Renal cortex interstitium (tissue), 15 donors: ENCODE measurements around the gene UPP1. TPM values are rescaled to one million over a fixed set of nuclear protein-coding genes. Genes with fewer than 3 reads are reported as not detected.

ENCODE experiments used
- DNase-seq, 11 donors: peaks; one replicate each; pipeline ENCODE4 v3.0.0-alpha.2; 2013; ENCODE audit warnings: low read depth in 9 of 11, low spot score in 4 of 11; ENCODE audit errors: extremely low read depth in 1 of 11
- long read RNA-seq, 16 experiments: transcript quantifications; one replicate each; lab custom pipeline, GENCODE V29; 2026
- polyA plus RNA-seq, 3 donors: library from polyadenylated mRNA; unstranded; fragments of 120-200 nt; gene quantifications; one replicate each; pipeline ENCODE4 v1.2.1, GENCODE V29; 2013; ENCODE audit not compliant: insufficient read length in 3 of 3

UPP1 gene
- 10 to 100 TPM in 2 of 3 donors, 1 to 10 TPM in 1; 9.0 to 14.6 (median 11.9) TPM for polyA plus RNA-seq
- long read RNA-seq, donor 1, partial matches to known transcripts = 0 of 4 reads
- long read RNA-seq, donor 1, other reads (novel, unspliced or antisense) = 0 of 4 reads
- long read RNA-seq, donor 2, partial matches to known transcripts = 0 of 6 reads
- long read RNA-seq, donor 2, other reads (novel, unspliced or antisense) = 0 of 6 reads
- long read RNA-seq, donor 3, transcript UPP1-212 (3 exons, 2,782 nt) = major isoform, 8 of 12 reads
- long read RNA-seq, donor 3, partial matches to known transcripts = 0 of 12 reads
- long read RNA-seq, donor 3, other reads (novel, unspliced or antisense) = 0 of 12 reads
- long read RNA-seq, donor 4, transcript UPP1-212 (3 exons, 2,782 nt) = major isoform, 7 of 11 reads
- long read RNA-seq, donor 4, partial matches to known transcripts = 0 of 11 reads
- long read RNA-seq, donor 4, other reads (novel, unspliced or antisense) = 0 of 11 reads
- long read RNA-seq, donor 5 = 0 reads
- long read RNA-seq, donor 6, transcript UPP1-202 (6 exons, 955 nt) = minor isoform, 5 of 15 reads
- long read RNA-seq, donor 6, transcript UPP1-212 (3 exons, 2,782 nt) = major isoform, 8 of 15 reads
- long read RNA-seq, donor 6, partial matches to known transcripts = 0 of 15 reads
- long read RNA-seq, donor 6, other reads (novel, unspliced or antisense) = 0 of 15 reads
- long read RNA-seq, donor 7, partial matches to known transcripts = 0 of 7 reads
- long read RNA-seq, donor 7, other reads (novel, unspliced or antisense) = 0 of 7 reads
- long read RNA-seq, donor 8 = 0 reads
- long read RNA-seq, donor 9, partial matches to known transcripts = 0 of 8 reads
- long read RNA-seq, donor 9, other reads (novel, unspliced or antisense) = 0 of 8 reads
- long read RNA-seq, donor 10, transcript UPP1-212 (3 exons, 2,782 nt) = major isoform, 8 of 13 reads
- long read RNA-seq, donor 10, partial matches to known transcripts = 0 of 13 reads
- long read RNA-seq, donor 10, other reads (novel, unspliced or antisense) = 0 of 13 reads
- long read RNA-seq, donor 11, partial matches to known transcripts = 0 of 3 reads
- long read RNA-seq, donor 11, other reads (novel, unspliced or antisense) = 0 of 3 reads
- long read RNA-seq, donor 12, partial matches to known transcripts = 0 of 8 reads
- long read RNA-seq, donor 12, other reads (novel, unspliced or antisense) = 0 of 8 reads
- long read RNA-seq, donor 13 = 0 reads
- long read RNA-seq, donor 14, partial matches to known transcripts = 0 of 6 reads
- long read RNA-seq, donor 14, other reads (novel, unspliced or antisense) = 0 of 6 reads
- long read RNA-seq, donor 15, partial matches to known transcripts = 0 of 6 reads
- long read RNA-seq, donor 15, other reads (novel, unspliced or antisense) = 0 of 6 reads
- long read RNA-seq, donor 16, transcript UPP1-212 (3 exons, 2,782 nt) = major isoform, 16 of 37 reads
- long read RNA-seq, donor 16, transcript UPP1-202 (6 exons, 955 nt) = minor isoform, 11 of 37 reads
- long read RNA-seq, donor 16, partial matches to known transcripts = 6 of 37 reads
- long read RNA-seq, donor 16, other reads (novel, unspliced or antisense) = 0 of 37 reads

DNA sequence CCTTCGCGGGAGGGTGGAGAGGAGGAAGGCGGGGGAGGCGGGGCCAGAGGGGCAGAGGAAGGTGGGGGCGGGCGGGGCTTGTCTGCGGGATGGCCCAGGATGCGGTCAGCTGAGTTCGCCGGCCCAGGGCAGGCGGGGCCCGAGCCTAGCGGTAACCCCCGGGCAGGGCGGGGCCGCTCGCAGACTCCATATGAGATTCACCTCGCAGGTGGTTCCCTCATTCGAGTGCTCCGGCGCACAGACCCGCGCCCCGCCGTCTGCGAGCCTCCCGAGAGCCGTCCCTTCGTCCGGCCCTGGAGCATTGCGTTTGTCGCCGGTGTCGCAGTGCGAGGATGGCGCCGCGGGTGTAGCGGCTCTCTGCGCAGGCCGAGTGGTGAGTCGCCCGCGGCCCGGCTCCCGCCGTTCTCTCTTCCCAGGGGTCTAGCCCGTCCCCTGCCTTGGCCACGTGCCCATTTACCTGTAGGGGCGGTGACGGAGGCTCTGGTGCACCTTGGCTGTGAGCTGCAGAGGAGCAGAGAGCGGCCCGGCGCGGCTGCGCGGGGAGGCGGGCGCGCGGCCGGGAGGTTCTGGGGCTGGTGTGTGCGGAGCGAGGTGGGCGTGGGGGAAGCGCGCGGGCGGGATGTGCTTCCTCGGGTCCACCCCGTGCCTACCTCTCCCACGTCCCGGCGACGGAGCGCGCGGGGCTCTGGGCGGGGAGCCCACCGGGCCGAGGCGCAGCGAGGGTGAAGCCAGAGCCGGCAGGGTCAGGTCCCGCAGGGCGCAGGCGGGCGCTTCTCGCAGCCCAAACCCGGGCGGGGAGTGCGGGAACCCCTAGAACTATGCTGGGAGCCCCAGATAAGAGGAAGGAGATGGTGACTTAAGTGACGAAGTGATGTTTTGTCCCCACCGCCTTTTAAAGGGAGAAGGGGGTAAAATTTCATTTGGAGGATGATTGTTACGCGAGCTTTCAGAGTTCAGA, at the start of gene UPP1:
Gene UPP1, plus strand, starts transcription at position 220 of the 958 bp plus-strand sequence. CDS start 5,519 bp downstream, outside the sequence.
- DNase-seq = peak in 8 of 11 donors; percentile 24 to 73 (median 46)

DNA sequence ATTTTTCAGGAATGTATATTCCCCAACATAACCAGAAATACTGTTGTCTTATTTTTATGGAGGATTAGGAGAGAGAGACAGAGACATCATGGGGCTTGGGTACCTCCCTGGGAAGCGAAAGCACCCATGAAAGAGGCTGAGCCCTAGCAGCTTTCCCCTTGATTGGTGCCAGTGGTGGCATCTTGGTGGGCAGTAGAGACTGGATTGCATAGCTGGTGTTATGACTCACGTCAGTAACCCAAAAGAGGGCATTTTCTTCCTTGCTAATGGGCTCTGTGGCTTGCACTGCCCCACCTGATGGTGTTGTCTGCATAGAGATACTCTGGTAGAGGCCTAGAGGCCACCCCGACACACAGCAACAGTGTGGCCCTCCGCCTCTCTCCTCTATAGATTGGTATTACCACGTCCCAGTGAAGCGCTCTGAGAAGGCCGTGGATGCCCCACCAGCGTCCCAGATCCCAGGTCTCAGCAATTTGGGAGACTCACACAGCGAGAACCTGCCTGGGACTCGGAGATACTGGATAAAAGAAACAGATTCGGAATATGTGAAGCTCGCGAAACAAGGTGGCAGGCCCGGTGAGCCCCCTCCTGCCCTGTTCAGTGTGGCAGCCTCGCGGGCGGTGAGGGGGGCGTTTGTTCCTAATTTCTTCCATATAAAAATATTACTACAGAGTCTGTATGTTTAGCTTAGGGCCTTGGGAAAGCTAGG, 48.0 kb upstream of the UPP1 start:
- no peak for DNase-seq

DNA sequence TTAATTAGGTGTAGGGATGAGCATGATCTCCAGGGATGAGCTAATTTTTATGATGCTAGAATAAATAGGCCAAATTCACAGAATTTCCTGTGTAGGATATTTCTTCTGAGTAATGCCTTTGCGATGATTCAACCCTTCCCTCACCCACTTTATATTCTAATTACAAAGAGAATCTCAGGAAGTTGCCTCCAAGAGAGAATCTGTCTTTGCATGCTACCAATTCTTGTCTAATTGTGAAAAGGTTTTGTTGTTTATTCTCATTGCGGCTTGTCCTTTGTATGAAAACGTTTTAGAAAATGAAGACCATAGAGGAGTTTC, 47.5 kb upstream of the UPP1 start:
- no peak for DNase-seq

DNA sequence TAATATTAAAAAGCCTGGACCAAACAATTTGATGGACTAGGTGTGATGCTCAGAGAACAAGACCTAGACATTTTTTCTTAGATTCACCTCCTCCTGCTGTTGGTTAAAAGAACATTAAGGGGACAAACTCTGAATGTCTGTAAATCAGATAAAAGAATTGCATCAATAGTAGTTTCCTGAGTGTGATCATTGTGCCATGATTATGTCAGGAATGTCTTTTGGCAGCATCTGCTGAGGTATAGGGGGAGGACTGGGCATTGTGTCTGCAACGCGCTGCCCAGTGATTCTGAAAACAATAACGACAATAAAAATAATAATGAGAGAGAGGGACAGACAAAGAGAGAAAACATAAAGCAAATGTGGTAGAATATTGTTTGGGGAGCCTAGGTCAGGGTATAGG, 46.8 kb upstream of the UPP1 start:
- DNase-seq = no peak

DNA sequence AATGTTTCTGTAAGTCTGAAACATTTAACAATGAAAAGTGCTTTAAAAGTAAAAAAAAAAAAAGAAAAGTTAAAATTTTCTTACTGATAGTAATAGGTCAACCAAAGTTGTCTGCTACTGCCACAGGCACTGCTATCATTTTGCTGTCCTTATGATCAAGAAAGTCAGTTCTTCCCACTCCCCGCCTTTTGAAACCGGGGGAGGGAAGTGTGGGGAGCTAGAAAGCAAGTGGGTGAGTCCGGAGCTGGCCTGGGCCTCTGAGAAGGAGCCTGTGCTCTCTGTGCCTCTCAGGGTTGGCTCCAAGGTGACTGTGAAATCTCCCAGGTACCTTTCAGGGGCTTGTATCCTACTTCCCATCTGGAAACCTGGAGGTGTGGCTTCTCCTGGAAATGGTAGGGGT, 46.4 kb upstream of the UPP1 start:
- no peak for DNase-seq

DNA sequence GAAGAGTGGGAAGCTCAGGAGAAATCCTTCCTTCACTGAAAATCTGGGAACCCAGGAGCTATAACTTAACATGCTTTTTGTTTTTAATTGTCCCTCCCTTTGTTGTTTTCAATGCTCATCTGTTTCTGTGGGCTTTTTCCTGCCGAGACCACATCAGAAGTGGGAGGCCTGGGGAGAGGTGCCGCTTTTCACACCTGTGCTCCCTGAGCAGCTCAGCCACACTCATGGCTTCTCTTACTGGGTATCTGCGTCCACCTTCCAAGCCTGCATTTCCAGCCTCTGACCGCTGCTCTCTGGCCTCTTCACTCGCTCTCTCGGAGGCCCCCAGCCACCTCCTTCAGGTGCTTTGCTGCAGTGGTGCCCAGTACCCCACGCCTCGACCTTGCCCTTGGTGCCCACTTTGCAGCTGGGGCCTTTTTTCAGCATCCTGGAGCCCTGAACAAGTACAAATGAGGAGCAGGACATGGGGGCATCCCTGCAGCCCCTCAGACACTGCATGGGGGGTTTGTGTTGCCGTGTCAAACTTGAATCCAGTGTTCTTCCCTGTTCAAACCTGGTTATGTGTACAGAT, 43.8 kb upstream of the UPP1 start:
- DNase-seq = no peak

DNA sequence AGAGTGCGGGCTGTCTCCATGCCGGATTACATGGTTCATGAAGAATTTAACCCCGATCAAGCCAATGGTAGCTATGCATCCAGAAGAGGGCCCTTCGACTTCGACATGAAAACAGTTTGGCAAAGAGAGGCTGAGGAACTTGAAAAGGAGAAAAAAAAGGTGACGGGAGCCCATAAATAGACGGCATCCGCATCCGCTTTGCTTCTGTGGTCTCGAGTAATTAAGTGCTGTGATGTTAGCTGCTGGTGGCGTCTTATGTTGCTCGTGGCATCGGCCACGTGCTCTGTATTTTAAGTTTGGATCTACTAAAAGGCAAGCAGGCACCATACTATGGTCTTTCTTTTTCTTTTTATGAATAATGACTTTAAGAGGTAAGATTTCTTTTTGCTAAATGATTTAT, 42.6 kb upstream of the UPP1 start:
- no peak for DNase-seq

DNA sequence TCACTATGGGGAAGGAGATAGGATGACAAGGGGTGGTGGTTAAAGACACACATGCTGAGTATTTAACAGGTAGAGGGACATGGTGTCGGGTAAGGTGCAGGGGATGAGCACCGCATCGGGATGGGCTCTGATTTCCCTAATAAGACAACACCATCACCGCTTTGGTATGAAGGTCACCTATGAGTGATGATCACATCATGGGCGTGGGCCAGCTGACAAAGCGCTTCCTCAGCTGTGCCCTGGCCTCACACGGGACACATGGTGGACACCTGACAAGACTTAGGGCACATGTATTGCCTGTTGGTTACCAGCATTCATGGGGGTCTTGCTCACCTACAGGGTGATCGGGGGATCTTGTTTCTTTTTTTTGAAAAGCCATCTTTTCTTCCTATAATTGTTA, 41.0 kb upstream of the UPP1 start:
- no peak for DNase-seq

DNA sequence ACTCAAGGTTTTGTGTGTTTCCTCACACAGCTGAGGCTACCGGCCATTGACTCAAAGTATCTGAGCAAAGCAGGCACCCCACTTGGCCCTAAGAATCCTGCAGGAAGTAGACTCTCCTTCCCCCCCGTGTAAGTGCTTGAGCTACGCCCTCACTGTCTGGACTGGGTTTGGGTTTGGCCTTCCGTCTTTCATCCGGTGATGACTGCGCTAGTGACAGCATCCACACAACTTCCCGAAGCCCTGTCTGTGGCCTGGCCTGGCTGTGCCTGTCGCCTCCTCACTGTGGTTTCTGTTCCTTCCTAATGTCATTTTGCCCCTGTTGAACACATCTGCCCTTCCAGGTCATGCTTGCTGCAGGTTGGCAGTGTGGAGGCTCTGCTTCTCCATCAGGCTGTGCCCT, 39.2 kb upstream of the UPP1 start:
- DNase-seq = no peak

DNA sequence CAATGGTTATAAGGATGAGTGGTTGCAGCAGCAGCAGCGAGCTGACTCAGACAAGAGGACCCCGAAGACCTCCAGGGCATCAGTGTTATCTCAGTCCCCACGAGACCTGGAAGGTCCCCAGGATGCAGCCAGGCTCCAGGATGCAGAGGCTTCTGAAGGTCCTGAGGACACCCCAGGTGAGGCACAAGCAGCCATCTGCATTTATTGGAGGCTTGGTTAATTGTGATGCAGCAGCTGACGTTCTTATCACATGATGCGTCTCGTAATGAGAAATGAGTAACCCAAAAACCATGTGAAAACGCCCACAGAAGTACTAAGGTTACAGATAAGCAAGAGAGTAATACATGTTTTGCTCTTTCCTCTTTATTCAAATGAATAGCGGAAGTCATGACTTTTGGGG, 36.3 kb upstream of the UPP1 start:
- DNase-seq = no peak

DNA sequence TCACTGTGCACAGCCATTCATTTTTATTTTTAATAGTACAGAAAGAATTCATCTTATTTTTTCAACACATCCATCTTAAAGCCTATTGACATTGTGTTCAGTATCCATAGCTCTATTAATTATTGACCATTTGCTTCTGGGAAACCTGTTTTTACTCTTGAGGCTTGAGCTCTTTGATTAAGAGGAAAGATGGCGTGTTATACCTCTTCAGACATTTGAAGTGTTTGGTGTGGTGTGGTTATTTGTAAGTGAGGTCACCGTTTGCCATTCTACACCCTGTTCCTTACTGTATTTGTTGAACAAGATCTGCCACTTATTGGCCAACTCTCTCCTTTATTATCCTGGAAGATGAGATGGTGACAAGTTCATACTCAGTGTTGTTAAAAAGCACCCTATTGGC, 35.3 kb upstream of the UPP1 start:
- DNase-seq = no peak

DNA sequence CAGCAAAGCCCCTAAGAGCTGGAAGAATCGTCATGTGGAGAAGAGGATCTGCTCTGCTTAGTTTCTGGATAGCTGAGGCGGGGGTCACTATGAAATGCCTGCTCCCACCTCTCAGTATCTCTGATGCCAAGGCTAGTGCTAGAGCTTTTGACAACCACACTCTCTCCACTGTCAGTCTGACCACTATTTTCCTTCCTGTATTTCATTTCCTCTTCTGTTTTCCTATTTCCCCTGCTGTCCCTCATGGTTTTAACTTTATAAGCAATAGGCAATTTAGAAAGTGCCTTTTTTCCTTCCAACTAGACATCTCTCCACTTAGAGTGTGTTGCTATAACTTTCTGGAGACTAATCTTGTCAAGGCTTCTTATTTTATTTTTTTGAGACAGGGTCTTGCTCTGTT, 30.1 kb upstream of the UPP1 start:
- DNase-seq = no peak

DNA sequence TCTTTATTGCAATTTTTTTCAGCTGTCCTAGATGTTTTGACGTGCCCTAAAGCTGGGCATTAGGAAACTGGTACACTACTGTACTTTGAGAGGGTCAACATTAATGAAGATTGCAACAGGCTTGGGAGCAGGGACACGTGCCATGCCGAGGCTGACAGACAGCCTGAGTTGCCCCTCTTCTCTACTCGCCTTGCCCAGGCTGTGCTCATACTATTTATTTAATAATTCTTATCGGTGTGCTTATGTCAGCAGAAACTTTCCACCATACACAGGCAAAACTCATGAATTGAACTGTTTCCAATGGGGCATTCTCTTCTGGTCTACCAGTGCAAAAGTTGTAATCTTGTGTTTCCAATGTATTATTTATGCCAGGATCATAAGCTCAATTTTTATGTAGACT, 29.4 kb upstream of the UPP1 start:
- DNase-seq = no peak

DNA sequence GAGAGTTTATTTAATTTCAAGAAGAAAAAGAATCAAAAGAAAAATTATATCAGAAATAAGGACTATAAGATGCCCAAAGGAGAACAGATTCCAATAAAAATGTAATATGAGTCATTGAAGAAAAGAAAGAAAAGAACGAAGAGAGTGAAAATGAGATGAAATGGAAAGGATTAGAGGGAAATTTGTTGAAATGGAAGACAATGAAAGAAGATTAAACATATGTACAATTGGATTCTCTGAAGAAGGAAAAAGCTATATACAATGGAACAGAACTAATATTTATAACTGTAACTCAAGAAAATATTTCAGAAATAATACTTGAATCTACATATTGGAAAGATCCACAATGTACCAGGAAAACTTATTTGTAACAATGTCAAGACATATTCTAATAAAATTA, 25.1 kb upstream of the UPP1 start:
- DNase-seq = no peak

DNA sequence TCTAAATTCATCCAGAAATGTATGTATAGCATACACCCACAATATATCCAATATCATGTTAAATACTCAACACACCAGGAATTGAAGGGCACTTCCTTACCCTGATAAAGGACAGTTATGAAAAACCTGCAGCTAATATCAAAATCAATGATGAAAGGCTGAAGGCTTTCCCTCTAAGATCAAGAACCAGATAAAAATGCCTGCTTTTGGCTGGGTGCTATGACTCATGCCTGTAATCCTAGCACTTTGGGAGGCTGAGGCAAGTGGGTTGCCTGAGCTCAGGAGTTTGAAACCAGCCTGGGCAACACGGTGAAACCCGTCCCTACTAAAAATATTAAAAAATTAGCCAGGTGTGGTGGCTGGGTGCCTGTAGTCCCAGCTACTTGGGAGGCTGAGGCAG, 21.6 kb upstream of the UPP1 start:
- DNase-seq = no peak

DNA sequence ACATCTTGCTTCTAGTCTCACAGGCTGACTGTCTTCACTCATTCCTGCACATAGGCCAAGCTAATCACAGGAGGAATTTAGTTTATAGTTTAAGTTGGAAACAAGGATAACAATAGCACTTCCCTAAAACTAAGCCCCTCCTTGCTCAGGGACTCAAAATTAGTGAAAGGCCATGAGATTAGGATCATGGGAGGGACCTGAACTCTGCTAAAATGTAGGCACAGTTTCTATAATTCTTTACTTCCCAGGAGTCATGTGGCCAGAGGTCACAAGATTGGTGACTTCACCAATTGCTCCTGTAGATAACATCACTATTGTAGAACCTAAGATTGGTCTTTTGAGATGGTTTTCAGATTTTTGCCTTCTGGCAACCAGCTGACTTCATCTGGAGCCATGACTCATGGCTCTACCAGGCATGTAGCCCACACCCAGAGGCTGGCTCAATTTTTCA, 14.8 kb upstream of the UPP1 start:
- DNase-seq = no peak

DNA sequence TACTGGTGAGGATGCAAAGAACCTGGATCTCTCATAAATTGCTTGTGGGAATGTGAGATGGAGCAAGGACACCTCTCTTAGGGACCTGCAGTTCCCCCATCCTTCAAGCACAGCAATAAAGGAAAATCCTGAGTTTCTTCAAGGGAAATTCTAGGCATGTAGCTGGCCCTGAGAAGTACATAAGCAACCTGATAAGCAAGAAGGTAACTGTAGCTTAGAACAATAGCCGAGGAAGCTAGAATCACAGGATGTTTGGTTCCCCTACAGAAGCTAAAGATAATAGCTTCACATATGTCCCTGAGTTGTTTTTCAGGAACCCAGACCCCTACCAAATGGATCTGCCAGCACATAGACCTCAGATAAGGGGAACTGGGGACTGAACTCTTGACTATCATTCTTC, 11.6 kb upstream of the UPP1 start:
- no peak for DNase-seq
